BE2C (cell line): ENCODE results near the gene ACADL.

Source experiments
- DNase-seq: peaks from one replicate; pipeline ENCODE4 v3.0.0-alpha.2; 2020
- H3K27me3 ChIP-seq: fragments of 250-450 bp; sonication (Bioruptor Pico); 2 replicates; pipeline ENCODE4 v1.5.1; 2020; ENCODE audit warnings: mild to moderate bottlenecking
- H3K36me3 ChIP-seq: fragments of 250-450 bp; sonication (Bioruptor Pico); 2 replicates; pipeline ENCODE4 v1.5.1; 2020; ENCODE audit warnings: mild to moderate bottlenecking
- H3K4me1 ChIP-seq: fragments of 250-450 bp; sonication (Bioruptor Pico); 2 replicates; pipeline ENCODE4 v1.5.1; 2020
- H3K4me3 ChIP-seq: 2 replicates; pipeline ENCODE4 v1.5.1; 2011; ENCODE audit warnings: low read depth, low read length
- H3K9me3 ChIP-seq: fragments of 250-450 bp; sonication (Bioruptor Pico); 2 replicates; pipeline ENCODE4 v1.5.1; 2020
- CTCF ChIP-seq: IDR thresholded peaks from 2 replicates; pipeline ENCODE4 v1.5.1; 2012; ENCODE audit warnings: mild to moderate bottlenecking, low read depth, low read length

Gene ACADL

GRCh38 chr2:210157526-210157925 is 67.7 kb downstream of the ACADL start:
- H3K9me3 ChIP-seq = no peaks in the 10 kb centered on the region
- no peaks in the 10 kb centered on the region for H3K27me3 ChIP-seq
- H3K36me3 ChIP-seq = peaks cover under 1% of the 10 kb centered on the region; the same call in 1 of the 2 replicates
- no peak overlapping the region for H3K4me3 ChIP-seq
- DNase-seq = no peak
- peaks cover 4% of the 10 kb centered on the region for H3K4me1 ChIP-seq
- TF ChIP-seq CTCF = no peak

GRCh38 chr2:210147614-210148013 is 77.6 kb downstream of the ACADL start:
- no peaks in the 10 kb centered on the region for H3K9me3 ChIP-seq
- no peaks in the 10 kb centered on the region for H3K4me1 ChIP-seq
- H3K4me3 ChIP-seq = no peak overlapping the region
- DNase-seq = no peak
- H3K36me3 ChIP-seq = peaks cover 2% of the 10 kb centered on the region; the same call in 1 of the 2 replicates
- H3K27me3 ChIP-seq = no peaks in the 10 kb centered on the region
- TF ChIP-seq CTCF = no peak
